PC-3 (cell line): ENCODE data around the gene CPEB4.

Experiments used
- EZH2 ChIP-seq: fragments of 300-600 bp; sonication (generic); IDR thresholded peaks from one replicate; pipeline ENCODE4 v1.6.1; 2017; ENCODE audit warnings: antibody characterized with exemption, mild to moderate bottlenecking, low read length; ENCODE audit not compliant: unreplicated experiment
- TF ChIP-seq, protein P1 (sequence below): fragments of 300-600 bp; sonication (generic); conservative IDR thresholded peaks from 2 replicates; pipeline ENCODE4 v1.5.1; 2017; ENCODE audit warnings: antibody characterized with exemption, low read depth, mild to moderate bottlenecking, low read length

DNA sequence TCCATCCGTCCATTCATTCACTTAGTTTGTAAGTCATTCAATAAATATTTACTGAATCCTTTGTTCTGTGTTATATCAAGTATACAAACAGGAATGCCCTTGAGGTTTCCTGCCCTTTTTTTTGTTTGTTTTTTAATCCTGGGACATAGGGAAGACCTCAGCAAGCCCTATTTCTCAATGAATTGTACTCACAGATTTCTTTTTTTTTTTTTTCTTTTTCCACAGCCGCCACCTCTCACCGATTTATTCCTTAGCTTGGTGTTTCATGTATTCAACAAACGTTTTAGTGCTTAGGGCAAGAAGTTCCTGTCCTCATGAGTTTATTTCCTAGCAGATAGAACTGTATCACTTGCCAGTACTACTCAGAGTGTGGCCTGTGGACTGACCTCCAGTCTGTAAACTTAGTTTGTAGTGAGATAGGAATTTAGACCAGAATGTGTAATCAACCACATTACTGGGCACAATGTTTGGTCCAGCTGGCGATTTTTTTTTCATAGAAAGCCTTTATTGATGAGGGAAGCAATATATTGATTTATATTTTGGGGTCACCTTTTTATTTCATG lies 65.5 kb downstream of the CPEB4 start:
- TF ChIP-seq, protein P1, sequence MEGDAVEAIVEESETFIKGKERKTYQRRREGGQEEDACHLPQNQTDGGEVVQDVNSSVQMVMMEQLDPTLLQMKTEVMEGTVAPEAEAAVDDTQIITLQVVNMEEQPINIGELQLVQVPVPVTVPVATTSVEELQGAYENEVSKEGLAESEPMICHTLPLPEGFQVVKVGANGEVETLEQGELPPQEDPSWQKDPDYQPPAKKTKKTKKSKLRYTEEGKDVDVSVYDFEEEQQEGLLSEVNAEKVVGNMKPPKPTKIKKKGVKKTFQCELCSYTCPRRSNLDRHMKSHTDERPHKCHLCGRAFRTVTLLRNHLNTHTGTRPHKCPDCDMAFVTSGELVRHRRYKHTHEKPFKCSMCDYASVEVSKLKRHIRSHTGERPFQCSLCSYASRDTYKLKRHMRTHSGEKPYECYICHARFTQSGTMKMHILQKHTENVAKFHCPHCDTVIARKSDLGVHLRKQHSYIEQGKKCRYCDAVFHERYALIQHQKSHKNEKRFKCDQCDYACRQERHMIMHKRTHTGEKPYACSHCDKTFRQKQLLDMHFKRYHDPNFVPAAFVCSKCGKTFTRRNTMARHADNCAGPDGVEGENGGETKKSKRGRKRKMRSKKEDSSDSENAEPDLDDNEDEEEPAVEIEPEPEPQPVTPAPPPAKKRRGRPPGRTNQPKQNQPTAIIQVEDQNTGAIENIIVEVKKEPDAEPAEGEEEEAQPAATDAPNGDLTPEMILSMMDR: no peak
- TF ChIP-seq EZH2: no peak
